ENCODE results near the gene FGF12.
"Not testable (repeated sequence)": the region's sequence is repeated elsewhere in the genome, so short reads cannot be mapped to it uniquely, and the experiment has no call there.

Gene FGF12

GRCh38 chr3:192577271-192577670 lies 150.1 kb downstream of the FGF12 start:
- no peak for DNase-seq

- not testable (repeated sequence) for DNase-seq
Measured at GRCh38 chr3:192576704-192577103, 150.6 kb downstream of the FGF12 start.

GRCh38 chr3:192575879-192576506 lies 151.3 kb downstream of the FGF12 start:
- DNase-seq, result no peak

DNA sequence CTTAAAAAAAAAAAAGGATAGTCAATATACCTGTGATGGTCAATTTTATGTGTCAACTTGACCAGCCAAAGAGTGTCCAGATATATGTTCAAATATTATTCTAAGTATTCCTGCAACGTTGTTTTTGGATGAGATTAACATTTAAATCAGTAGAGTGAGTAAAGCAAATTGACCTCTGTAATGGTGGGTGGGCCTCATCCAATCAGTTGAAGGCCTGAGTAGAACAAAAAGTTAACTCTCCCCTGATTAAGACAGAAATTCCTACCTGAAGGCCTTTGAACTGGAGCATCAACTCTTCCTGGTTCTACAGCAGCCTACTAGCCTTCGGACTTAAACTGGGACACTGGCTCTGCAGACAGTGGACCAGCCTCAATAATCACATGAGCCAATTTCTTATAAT lies 154.1 kb downstream of the FGF12 start:
- DNase-seq, result no peak

- peak; percentile 0 for DNase-seq
Measured at GRCh38 chr3:192570821-192571791, 156.2 kb downstream of the FGF12 start.

- DNase-seq, result no peak
Measured at GRCh38 chr3:192570315-192570714, 157.0 kb downstream of the FGF12 start.

- DNase-seq, result peak; percentile 72
Measured at GRCh38 chr3:192566706-192567290, 160.5 kb downstream of the FGF12 start.

- DNase-seq, result no peak
Measured at GRCh38 chr3:192564611-192565010, 162.7 kb downstream of the FGF12 start.

DNA sequence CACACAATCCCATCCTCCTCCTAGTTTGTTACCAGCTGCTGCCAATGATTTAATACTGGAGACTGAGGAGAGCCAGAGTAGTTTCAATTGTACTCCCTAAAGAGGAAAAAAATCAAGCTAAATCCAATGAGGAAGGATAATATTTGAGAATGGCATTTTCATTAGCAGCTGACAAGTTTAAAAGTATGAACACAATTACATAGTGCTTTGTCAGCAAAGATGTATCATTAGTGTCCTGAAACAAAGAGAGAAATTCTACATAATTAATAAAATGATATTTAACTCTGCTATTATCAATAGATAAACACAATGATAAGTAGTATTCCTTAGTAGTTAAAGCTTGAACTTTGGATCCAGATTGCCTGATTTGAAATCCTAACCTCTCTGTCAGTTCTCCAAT lies 163.9 kb downstream of the FGF12 start:
- DNase-seq, result no peak

DNA sequence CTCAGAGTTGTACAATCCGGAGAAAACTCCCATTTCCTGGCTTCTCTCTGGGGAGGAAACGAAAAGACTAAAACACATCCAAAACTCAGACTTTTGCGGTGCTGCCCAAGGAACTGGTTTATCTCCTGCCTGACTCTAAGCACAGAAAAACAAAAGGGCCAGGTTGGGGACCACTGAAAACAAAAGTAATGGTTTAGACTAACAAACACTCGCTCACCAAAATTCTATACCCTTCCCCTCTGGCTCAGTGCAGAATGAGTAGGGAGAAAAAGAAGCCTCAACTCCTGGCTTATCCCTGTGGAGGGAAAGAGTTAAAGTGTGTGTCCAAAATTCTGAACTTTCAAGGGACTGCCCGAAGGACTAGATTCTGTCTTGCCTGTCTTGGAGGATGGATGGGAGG lies 173.6 kb downstream of the FGF12 start:
- no peak for DNase-seq

GRCh38 chr3:192550356-192550755 lies 177.0 kb downstream of the FGF12 start:
- DNase-seq, result no peak

DNA sequence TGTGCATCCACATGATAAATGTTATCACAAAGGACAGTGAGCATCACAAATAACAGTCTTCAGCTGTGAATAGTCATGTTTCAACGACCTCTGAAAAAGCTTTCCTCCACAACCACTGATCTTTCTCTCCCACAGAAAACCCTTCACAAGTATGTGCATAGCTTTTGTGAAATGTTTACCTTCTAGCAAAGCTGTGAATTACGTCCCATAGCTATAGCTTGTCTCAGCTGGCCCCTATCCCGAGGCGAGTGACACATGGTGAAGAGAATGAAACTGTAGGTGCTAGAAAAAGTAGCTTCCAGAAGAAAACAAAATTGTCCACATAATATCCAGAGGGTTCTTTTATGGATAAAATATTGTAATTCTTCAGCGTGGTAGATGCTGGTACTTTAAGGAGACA lies 182.0 kb downstream of the FGF12 start:
- no peak for DNase-seq

DNA sequence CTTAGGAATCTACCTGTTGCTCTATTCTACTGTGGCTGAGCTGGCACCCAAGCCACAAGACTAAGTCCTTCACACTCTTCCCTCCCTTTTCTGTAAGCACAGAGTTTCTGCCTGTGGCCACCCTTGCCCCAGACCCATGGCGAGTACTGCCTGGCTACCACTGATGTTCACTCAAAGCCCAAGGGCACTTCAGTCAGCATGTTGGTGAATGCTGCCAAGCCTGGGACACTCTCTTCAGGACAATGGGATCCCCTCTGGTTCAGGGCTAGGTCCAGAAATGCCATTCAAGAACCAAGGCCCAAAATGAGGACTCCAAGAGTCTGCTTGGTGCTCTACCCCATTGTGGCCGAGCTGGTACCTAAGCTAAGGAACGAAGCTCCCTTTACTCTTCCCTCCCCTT lies 184.2 kb downstream of the FGF12 start:
- no peak for DNase-seq

DNA sequence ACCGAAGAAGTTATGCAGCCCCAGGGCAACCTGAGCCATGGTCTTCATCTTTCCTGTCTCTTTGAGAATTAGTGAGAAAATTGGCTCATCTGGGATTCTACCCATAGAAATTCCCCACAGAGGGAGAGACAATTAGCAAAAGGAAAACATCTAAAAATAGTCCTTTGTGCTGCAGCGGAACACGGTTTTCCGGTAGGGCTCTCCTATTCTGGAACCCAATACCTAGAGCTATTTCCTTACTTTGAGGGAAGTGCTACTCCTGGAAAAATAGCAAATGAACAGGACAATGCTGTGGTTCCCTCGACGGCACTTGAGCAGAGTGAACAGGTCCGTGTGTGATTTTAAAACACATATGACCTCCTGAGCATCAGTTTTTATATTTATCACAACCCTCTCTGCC lies 210.5 kb downstream of the FGF12 start:
- DNase-seq, result no peak

DNA sequence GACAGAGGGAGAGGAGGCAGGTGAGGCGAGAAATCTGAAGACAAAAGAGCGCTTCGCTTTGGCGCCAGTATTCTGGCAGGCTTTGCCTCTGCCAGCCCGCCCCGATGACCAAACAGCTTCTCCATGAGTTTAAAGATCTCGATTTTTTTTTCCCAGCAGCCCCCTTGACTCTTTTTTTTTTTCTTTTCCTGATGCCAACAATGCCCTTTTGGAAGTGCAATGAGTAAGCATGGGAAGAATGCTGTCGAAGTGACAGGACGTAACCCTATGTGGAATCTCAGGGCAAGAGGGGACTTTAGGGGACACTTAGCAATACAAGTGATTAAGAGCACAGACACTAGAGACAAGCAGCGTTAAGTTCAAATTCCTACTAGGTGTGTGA lies 211.7 kb downstream of the FGF12 start:
- no peak for DNase-seq

DNA sequence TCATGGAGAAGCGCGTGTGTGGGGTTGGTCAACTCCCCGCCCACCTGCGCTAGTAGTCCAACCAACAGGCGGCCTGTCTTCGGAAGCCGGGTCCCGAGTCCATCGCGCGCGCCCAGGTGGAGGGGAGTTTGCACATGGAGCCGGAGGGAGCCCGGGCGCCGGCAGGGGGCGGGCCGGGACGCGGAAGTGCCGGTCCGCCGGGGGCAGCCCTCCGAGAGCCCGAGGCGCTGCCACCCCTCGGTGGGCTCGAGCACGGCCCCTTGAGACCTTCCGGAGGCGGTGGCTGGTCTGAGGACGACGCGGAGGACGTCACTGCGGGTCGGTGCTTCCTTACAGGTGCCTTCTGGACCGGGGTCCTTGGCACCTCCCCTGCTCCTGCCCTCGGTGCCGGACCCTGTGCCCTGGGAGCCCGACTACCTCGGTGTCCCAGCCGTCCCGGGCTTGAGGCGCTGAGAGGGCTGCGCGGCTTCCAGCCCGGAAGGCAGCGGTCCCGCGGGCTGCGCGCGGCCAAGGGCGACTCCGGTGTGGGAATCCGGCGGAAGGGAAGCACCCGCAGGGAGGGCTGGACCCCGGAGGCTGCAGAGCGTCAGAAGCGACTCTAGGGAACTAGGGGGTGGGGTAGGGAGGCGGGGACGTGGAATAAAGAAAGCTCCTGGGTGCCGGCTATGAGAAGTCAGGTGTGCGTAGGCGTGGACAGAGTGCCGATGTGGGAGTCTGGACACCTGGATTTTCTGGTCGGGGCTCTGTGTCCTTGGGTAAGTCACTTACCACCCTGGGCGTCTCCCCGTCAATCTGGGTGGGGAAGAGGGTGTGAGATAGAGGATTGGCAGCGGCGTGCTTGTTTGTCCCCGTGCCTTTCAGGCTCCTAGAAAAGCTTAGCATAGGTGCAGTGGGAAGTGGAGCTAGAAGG lies 212.3 kb downstream of the FGF12 start:
- DNase-seq, result no peak

DNA sequence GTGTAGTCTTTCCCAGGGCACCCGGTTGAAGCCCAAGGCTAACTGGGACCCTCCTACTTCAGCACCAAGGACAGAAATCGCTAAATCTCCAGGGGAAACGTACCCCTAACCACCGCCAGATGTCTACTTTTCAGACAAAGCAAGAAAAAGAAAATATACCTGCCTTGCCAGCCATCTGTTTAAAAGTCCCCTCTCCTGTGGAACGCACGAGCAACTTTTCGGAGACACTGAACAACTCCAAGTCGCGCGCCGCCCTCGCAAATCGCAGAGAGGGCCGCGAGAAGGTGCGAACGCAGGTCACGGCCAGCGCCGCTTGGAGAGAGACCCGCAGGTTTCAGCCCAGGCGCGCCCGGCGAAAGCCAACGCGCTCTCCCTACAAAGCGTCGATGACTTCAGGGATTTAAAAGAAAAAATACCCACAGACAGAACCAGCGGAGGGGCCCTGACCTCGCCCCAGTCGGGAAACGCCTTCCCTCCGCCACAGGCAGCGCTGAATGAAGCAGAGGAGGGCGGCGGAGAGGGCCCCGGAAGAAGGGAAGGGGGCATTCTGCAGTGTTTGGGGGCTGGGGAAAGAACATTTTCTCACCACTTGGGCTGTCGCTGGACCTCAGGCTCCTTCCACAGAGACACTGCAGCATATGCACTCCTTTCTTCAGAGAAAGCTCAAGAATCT lies 213.1 kb downstream of the FGF12 start:
- peak; percentile 6 for DNase-seq

GRCh38 chr3:192505731-192506130 lies 221.6 kb downstream of the FGF12 start:
- no peak for DNase-seq

DNA sequence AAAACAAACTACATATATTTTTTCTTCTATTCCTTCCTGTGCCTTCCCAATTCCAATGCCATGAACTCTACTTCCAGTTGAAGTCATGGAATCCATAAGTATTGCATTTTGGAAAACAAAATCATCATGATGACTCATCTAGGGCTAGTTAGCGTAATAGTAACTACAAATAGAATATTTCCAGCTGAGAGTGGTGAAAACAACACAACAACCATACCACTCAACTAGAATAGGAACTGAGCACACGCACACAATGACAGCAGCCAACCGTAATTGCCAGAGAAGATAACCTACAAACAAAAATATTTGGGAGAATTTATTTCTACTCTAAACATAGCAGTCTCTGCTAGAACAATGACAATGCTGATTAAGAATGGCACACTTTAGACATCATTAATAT lies 225.9 kb downstream of the FGF12 start:
- no peak for DNase-seq

DNA sequence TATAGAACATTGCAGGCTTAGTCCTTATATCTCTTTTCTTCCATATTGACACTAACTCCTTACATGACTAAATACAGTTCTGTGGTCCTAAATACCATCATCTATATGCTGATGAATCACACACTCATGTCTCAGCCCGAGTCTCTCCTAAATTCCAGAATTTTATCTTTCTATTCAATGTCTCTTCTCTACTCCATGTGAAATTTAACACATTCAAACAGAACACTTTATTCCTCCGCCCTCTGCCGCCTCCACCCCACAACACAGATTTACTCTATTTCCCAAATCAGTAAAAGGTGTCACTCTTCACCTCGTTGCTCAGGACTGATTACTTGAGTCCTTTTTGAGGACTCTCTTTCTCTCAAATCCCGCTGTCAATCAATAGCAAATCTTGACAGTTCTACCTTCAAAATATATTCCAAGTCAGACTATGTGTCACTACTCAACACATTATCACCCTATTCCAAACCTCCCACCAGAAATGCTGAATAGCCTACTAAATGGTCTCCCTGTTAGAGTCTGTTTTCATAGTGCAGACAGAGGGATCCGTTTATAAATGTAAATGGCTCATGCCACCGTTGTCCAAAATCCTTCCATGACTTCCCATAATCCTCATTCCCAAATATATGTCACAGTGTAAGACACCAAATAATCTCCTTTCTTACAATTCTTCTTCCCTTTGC lies 230.3 kb downstream of the FGF12 start:
- no peak for DNase-seq

DNA sequence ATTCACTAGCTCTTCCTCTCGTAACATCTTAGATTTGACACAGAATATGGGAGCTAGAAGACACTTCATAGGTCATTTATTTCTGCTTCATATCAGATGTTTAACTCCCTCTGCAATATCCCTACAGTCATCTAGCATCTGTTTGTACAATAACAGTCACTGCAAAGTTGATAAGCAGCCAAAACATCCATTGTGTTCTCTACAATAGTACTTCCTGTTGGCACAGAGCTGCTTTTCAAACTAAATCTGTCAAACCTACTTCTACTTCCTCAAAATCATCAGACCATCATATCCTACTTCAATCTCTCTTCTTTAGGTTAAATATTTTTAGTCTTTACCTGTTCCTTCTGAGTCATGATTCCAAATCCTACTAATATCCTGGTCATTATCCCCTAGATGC lies 233.2 kb downstream of the FGF12 start:
- no peak for DNase-seq

GRCh38 chr3:192490720-192491119 lies 236.6 kb downstream of the FGF12 start:
- no peak for DNase-seq

Data from activated CD4-positive, alpha-beta T cell treated with anti-CD3 and anti-CD28 coated beads, Interleukin-10, Interleukin-2, amounts not matched to agents 100 ng/mL and 50 ng/mL, durations not matched to agents 16 hours and 8 hours (primary cell).